Transverse colon (tissue), 4 donors: Measurements from ENCODE around the gene LPO. TPM values are rescaled to one million over a fixed set of nuclear protein-coding genes. Genes with fewer than 3 reads are reported as not detected.

Source experiments
- DNase-seq: peaks from one replicate; pipeline ENCODE4 v3.0.0-alpha.2; 2019
- H3K27ac ChIP-seq, 4 donors: fragments of 200-600 bp; sonication (generic); 2 replicates each; pipeline ENCODE4 v1.5.1; 2016 to 2018; ENCODE audit warnings: inconsistent platforms in 4 of 4
- H3K27me3 ChIP-seq: fragments of 200-600 bp; sonication (generic); 2 replicates; pipeline ENCODE4 v1.5.1; 2017; ENCODE audit warnings: inconsistent platforms
- H3K36me3 ChIP-seq, 4 donors: fragments of 200-600 bp; sonication (generic); 2 replicates each; pipeline ENCODE4 v1.5.1; 2017 to 2019; ENCODE audit warnings: inconsistent platforms in 4 of 4
- H3K4me1 ChIP-seq, 4 donors: fragments of 200-600 bp; sonication (generic); 2 replicates each; pipeline ENCODE4 v1.5.1; 2017 to 2020; ENCODE audit warnings: inconsistent platforms in 4 of 4
- H3K4me3 ChIP-seq, 4 donors: fragments of 200-600 bp; sonication (generic); 1 replicate in 1 of 4; 2 replicates in 3 of 4; pipeline versions ENCODE4 v1.5.1 to v1.6.1; 2017 to 2019; ENCODE audit warnings: inconsistent platforms in 4 of 4
- H3K9me3 ChIP-seq, 2 donors: fragments of 200-600 bp; sonication (generic); 2 replicates each; pipeline ENCODE4 v1.5.1; 2017 to 2019; ENCODE audit warnings: inconsistent platforms in 2 of 2
- CTCF ChIP-seq, 5 experiments: fragments of 200-600 bp in 3 of 5; fragments of 450-650 bp in 2 of 5; sonication (generic) in 3 of 5; IDR thresholded peaks; 1 replicate in 2 of 5; 2 replicates in 3 of 5; pipeline ENCODE4 v1.5.1; 2016 to 2017; ENCODE audit warnings: antibody characterized with exemption in 5 of 5, inconsistent platforms in 3 of 5, mild to moderate bottlenecking in 2 of 5, moderate library complexity in 1 of 5
- EP300 ChIP-seq: sonication (generic); formaldehyde crosslinking; IDR thresholded peaks from one replicate; pipeline ENCODE4 v1.6.1; 2017; ENCODE audit warnings: antibody characterized with exemption, low read depth
- POLR2A ChIP-seq: fragments of 450-650 bp; IDR thresholded peaks from one replicate; pipeline ENCODE4 v1.6.1; 2016; ENCODE audit warnings: antibody characterized with exemption, mild to moderate bottlenecking, moderate library complexity
- POLR2AphosphoS5 ChIP-seq, 3 donors: sonication (generic); formaldehyde crosslinking; IDR thresholded peaks; one replicate each; pipeline ENCODE4 v1.6.1; 2016; ENCODE audit warnings: antibody characterized with exemption in 3 of 3
- WGBS, 2 donors: methylation state at CpG; one replicate each; pipeline ENCODE4 v1.1.5; 2018; ENCODE audit warnings: low coverage in 1 of 2; 5-methylcytosine and 5-hydroxymethylcytosine counted together
- in situ Hi-C, 4 donors: fragments of 200-750 bp; cut with MboI; loops; one replicate each; pipeline versions ENCODE4 v1.15.0 to v1.15.1; 2017; ENCODE audit warnings: low sequenced_read_pairs in 3 of 4, low pct_ligation_motif_present in 1 of 4, low pct_unique_long_range_greater_than_20kb in 1 of 4
- intact Hi-C: fragments of 100-400 bp; cut with DNase I; formaldehyde crosslinking; loops from one replicate; pipeline ENCODE4 v1.15.1; 2023; ENCODE audit warnings: low total_unique reads
- total RNA-seq, 4 donors: library from RNA; depleted of rRNA; stranded (reverse); fragments of >200 nt; gene quantifications; one replicate each; pipeline ENCODE4 v1.1.0, GENCODE V29; 2016

Gene LPO
- total RNA-seq, 4 donors from 2014 or later, result not detected

DNA sequence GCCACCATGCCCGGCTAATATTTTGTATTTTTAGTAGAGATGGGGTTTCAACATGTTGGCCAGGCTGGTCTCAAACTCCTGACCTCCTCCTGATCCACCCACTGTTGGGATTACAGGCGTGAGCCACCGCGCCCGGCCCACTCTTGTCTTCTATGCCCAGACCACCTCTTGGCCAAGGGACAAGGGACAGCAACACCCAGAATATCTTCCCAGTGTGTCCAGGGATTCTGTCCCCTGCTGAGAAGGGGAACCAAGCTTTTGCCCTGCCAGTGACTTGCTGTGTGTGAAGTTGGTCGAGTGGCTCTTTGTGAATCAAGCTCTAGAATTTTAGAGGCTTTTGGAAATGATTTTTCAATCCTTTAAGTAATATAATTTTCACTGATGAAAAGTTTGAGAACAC lies 44.1 kb downstream of the LPO start:
- 86 to 87% methylated on average over 4 to 6 of the region's 6 CpGs for WGBS, 2 donors
- in situ Hi-C loops (no loop called here), intact Hi-C loops (no loop called here)
- no peaks in the 10 kb centered on the region for H3K36me3 ChIP-seq
- no peak for TF ChIP-seq EP300
- no peak for TF ChIP-seq POLR2A
- no peak for TF ChIP-seq POLR2AphosphoS5 (IDR thresholded peaks at IDR 0.05)
- TF ChIP-seq CTCF (IDR thresholded peaks at IDR 0.05), result no peak
- peaks cover 0 to 7% (median 3%) of the 10 kb centered on the region in 4 donors for H3K4me1 ChIP-seq
- H3K27me3 ChIP-seq, result peaks cover 38% of the 10 kb centered on the region
- no peak overlapping the region for H3K27ac ChIP-seq
- no peak for DNase-seq
- H3K9me3 ChIP-seq, result no peaks in the 10 kb centered on the region
- H3K4me3 ChIP-seq, result no peak overlapping the region

GRCh38 chr17:58283674-58284612 lies 45.6 kb downstream of the LPO start:
- in situ Hi-C loops, result no loop called here

GRCh38 chr17:58284613-58285421 lies 46.4 kb downstream of the LPO start:
- intact Hi-C loops, result no loop called here
- WGBS, 2 donors, result 48 to 69% methylated on average over 2 to 6 of the region's 6 CpGs
- no peak for TF ChIP-seq POLR2A
- no peak for TF ChIP-seq POLR2AphosphoS5 (IDR thresholded peaks at IDR 0.05)
- in situ Hi-C loops, result no loop called here
- no peak overlapping the region for H3K4me3 ChIP-seq
- H3K4me1 ChIP-seq, result no peaks in the 10 kb centered on the region
- H3K27me3 ChIP-seq, result peaks cover 36% of the 10 kb centered on the region
- H3K36me3 ChIP-seq, result no peaks in the 10 kb centered on the region
- no peaks in the 10 kb centered on the region for H3K9me3 ChIP-seq
- DNase-seq, result no peak
- H3K27ac ChIP-seq, result no peak overlapping the region

More at GRCh38 chr17:58283674-58284612, 45.6 kb downstream of the LPO start:
- Histone ChIP-seq H3K9me3 (no peaks in the 10 kb centered on the region), H3K27me3 (peaks cover 39% of the 10 kb centered on the region), H3K4me3 (no peak overlapping the region), H3K27ac (no peak overlapping the region), H3K4me1 (peaks cover 0 to 7% (median 2%) of the 10 kb centered on the region in 4 donors), H3K36me3 (no peaks in the 10 kb centered on the region)
- no peak for TF ChIP-seq EP300
- intact Hi-C loops, result loop anchor here (1.0 kb wide), 1 partner anchor 10 kb away; no protein-coding TSS in a partner anchor
- no peak for DNase-seq
- 73 to 100% methylated on average over 1 to 12 of the region's 12 CpGs for WGBS, 2 donors

DNA sequence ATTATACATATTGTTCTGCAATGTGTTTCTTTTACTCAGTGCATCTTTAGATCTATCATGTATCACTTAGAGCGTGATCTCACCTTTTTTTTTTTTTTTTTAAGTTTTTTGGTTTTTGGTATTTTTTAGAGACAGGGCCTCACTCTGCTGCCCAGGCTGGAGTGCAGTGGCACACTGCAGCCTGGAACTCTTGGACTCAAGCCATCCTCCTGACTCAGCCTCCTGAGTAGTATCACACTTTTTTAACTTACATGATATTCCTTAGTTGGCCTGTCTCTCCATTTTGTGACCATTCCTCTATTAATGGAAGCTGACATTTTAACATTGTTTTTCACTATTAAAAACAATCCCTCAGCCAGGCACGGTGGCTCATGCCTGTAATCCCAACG lies 47.0 kb downstream of the LPO start:
- WGBS, 2 donors, result 93 to 95% methylated on average over 1 to 3 of the region's 3 CpGs
- H3K4me1 ChIP-seq, result no peaks in the 10 kb centered on the region
- in situ Hi-C loops (no loop called here), intact Hi-C loops (no loop called here)
- H3K36me3 ChIP-seq, result no peaks in the 10 kb centered on the region
- H3K27ac ChIP-seq, result no peak overlapping the region
- no peak for DNase-seq
- no peaks in the 10 kb centered on the region for H3K9me3 ChIP-seq
- peaks cover 36% of the 10 kb centered on the region for H3K27me3 ChIP-seq
- TF ChIP-seq POLR2AphosphoS5 (IDR thresholded peaks at IDR 0.05) (no peak), CTCF (IDR thresholded peaks at IDR 0.05) (no peak), POLR2A (no peak), EP300 (no peak)
- no peak overlapping the region for H3K4me3 ChIP-seq

- in situ Hi-C loops (no loop called here), intact Hi-C loops (no loop called here)
- no peaks in the 10 kb centered on the region for H3K4me1 ChIP-seq
- H3K36me3 ChIP-seq, result no peaks in the 10 kb centered on the region
- TF ChIP-seq EP300, result no peak
- TF ChIP-seq POLR2A, result no peak
- TF ChIP-seq POLR2AphosphoS5 (IDR thresholded peaks at IDR 0.05), result no peak
- no peak for TF ChIP-seq CTCF (IDR thresholded peaks at IDR 0.05)
- no peaks in the 10 kb centered on the region for H3K9me3 ChIP-seq
- peaks cover 48% of the 10 kb centered on the region for H3K27me3 ChIP-seq
- WGBS, 2 donors, result 35 to 59% methylated on average over 2 of the region's 2 CpGs
- DNase-seq, result no peak
- no peak overlapping the region for H3K27ac ChIP-seq
- H3K4me3 ChIP-seq, result no peak overlapping the region
Measured at GRCh38 chr17:58289869-58290268, 51.5 kb downstream of the LPO start.
